GM21390 (cell line): Measurements from ENCODE around the gene EVA1B.

Experiments
- ATAC-seq: cut with Tn5 transposase; IDR thresholded peaks from one replicate; pipeline ENCODE4 v1.9.1; 2021; ENCODE audit not compliant: unreplicated experiment

EVA1B gene

DNA sequence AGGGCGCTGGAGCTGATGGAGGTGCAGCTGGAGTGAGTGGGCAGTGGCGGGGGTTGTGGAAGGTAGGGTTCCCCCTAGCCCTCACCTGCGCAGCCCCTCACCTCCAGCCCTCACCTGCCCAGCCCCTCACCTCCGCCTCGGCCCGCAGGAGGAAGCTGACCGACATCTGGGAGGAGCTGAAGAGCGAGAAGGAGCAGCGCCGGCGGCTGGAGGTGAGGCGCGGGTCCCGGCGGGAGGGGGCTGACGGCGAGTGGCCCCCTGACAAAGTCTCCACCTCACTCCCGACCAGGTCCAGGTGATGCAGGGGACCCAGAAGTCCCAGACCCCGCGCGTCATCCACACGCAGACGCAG is 2.7 kb downstream of the EVA1B start:
- no peak for ATAC-seq

DNA sequence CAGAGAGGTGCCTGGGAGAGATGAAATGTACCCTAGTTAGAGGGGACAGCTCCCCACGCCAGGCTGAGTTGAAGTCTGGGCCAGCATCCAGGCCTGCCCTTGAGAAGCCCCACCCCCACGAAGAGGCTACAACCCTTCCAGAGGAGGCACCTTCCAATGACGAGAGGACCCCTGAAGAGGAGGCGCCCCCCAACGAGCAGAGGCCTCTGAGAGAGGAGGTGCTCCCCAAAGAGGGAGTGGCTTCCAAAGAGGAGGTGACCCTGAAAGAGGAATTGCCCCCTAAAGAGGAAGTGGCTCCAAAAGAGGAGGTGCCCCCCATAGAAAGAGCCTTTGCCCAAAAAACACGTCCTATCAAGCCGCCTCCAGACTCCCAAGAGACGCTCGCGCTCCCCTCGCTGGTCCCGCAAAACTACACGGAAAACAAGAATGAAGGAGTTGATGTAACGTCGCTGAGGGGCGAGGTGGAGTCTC is 3.1 kb downstream of the EVA1B start:
- ATAC-seq, result no peak

DNA sequence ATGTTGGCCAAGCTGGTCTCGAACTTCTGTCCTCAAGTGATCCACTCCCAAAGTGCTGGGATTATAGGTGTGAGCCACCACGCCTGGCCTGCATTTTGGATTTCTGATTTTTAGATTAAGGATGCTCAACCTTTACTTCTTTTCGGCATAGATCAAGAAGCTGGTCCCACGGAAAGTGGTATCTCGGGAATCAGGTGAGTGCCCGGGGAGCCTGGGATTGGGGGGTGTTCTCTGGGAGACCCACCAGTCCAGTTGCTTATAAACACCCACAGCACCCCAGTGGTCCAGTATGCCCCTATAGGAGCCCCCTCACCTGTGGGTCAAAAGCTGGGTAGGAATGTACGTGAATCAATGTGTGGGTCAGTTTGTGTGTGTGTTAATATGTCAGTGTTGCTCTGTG is 14.0 kb downstream of the EVA1B start:
- no peak for ATAC-seq

DNA sequence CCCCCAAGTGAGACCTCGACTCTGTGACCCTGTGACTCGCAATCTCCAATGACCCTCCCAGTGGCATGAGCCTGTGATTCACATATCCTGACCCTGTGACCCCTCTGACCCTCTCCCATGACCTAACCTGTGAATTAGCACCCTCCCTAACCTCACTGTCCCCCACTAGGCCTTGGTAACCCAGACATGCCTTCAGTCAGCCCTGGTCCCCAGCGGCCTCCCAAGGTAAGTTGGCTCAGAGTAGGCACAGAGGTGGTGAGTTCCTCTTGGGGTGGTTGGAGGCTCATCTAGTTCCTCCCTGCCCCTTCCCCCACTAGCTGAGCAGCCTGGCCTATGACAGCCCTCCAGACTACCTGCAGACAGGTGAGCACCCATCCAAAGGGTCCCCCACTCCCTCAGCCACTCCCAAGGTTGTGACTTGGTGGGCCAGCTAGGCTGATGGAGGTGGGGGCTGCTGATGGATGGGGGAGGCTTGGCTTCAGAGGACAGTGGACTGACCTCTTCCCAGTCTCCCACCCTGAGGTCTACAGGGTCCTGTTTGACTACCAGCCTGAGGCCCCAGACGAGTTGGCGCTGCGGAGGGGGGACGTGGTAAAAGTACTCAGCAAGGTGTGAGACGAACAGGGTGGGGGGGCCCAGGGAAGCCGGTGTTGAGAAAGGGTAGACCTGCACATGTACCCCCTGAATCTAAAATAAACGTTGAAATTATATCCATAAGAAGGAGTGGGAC is 15.7 kb downstream of the EVA1B start:
- no peak for ATAC-seq

DNA sequence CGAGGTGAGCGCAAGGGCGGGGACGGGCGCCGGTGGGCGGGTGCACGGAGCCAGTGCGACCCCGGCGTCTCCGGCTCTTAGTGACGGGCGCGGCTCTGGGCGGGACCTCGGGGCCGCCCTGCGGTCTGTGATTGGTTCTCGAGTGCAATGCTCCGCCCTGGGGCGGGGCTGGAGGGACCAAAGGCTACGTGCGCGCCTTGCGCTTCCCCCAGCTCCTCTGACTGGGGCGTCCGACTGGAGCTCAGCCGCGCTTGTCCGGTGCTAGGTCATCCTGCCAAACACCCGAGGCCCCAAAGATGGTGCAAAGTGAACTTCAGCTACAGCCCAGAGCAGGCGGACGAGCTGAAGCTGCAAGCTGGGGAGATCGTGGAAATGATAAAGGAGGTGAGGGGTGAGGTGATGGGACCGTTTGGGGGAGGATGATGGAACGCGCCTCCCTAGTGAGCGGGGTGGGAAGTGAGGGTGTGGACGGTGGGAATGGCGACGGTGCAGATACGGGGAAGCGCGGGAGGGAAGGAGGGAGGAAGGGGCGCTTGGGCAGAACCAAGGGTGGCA is 16.5 kb downstream of the EVA1B start:
- peak; percentile 97 for ATAC-seq

DNA sequence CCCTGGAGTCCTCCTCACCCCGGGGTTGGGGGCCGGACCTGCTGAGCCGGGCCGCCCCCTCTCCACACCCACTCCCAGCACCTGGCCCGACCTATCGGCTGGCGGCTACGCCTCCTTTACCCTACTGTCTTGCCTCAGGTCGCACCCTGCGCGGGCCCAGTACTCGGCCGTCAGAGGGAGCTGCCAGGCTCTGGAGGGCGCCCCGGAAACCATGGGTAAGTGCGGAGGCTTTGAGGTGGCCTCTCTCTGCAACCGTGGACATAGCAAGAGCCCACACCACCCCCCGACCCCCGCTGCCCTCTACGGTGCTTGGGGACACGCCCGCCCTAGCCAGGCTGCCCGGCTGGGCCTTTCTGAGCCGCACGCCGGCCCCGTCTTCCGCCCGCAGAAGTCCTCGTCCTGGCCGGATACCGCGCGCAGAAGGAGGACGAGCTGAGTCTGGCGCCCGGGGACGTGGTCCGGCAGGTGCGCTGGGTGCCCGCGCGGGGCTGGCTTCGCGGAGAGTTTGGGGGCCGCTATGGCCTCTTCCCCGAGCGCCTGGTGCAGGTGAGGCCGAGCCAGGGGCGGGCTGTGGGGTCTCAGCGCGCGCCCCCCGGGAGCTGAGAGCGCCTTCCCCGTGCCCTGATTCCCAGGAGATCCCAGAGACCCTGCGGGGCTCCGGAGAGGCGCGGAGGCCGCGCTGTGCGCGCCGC is 17.1 kb downstream of the EVA1B start, which contains the start of gene SH3D21:
TSS of gene SH3D21 (plus strand) at position 159 of the 692 bp plus-strand sequence. CDS start at position 212, 53 bp downstream.
- peak; percentile 35 for ATAC-seq

DNA sequence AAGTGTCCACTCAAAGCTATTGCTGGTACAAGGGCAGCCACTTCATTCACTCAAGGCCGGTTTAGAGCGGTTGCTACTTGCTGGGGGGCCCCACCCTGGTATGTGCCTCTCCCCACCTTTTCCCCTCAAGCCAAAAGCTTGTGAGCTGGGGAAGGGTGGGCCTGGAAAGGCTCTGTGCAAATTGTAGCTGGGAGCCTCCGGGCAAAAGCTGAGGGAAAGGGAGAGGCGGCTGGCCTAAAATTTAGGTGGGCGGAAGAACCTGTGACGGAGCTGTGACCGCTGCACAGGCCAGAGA is 17.6 kb downstream of the EVA1B start:
- no peak for ATAC-seq

DNA sequence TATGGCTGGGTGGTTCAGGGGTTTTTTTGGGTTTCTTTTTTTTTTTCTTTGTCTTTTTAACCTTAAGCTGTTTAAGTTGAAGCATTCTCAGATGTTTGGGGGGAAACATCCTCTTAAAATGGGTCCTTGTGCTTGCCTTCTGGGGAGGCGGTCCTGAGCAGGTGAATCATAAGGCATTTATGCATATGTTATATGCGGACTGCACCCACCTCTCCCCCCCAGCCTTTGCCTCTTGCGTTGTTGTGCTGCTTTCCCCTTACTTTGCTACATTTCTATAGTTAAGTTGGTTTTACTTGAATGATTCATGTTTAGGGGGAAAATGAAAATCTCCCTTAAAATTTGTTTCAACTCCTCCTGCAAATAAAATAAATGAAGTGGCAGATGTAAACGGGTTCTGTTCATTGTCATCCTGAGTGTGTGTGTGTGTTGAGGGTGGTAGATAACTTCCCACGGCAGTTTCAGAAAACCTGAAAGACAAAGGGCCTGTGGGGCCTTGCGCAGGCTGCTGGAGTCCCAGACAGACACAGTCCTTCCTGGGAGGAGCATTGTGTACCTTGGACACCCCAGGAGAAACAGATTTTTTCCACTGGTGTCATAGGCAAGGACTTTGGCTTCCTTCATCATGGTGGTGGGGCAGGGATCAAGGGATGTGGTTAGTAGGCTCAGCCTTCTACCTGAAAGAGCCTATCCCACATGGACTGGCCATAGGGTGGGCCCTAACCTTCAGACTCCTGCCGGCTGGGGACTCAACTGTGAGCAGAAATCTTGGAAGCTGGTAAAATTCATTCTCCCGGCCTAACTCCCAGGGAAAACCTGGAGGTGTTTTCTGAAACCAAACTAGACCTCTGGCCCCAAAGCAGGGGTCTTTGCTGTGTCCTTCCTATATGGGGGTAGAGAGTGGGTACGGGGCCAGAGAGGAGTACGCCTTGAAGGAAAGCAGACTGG is 18.2 kb downstream of the EVA1B start:
- no peak for ATAC-seq

DNA sequence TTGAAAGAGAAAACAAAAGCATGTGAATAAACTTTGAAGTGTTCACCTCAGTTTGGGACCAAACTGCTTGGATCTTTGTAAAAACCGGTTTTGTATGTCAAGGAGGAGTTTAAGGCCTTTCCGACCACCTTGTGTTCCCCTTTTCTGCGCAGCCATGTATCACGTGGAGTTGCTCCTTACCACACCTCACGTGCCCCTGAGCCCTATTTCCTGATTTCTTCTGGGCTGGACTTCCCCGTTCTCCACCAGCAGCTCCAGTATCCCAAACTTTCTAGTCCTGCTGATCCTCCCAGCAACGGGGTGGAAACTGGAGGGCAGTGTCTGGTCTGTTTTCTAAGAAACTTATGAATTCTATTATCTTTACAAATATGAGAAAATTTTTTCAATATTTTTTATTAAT is 18.9 kb downstream of the EVA1B start:
- ATAC-seq, result no peak

DNA sequence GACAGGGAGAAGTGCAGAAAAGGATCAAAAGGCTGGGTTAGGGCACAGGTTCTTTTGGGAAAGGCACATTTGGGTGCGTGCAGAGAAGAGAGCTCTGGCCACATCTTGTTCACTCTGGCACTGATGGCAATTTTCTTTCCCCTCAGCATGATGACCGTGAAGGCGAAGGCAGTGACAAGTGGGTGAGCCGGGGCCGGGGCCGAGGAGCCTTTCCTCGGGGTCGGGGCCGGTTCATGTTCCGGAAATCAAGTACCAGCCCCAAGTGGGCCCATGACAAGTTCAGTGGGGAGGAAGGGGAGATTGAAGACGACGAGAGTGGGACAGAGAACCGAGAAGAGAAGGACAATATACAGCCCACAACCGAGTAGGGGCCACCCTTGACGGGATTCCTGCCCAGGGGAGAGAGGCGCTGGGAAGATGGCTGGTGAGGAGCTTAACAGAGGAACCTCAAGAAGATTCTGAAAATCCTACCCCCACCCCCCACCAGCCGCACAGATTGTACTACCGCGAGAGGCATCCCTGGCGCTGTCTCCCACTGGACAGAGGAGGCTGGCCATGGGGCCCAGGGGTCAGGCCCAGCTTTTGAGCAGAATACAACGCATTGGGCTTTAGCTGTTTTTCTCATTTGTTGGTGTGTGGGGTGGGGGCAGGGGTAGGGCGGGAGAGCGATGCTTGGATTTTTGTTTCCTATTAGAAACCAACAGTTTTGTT is 19.6 kb downstream of the EVA1B start:
- ATAC-seq, result no peak

DNA sequence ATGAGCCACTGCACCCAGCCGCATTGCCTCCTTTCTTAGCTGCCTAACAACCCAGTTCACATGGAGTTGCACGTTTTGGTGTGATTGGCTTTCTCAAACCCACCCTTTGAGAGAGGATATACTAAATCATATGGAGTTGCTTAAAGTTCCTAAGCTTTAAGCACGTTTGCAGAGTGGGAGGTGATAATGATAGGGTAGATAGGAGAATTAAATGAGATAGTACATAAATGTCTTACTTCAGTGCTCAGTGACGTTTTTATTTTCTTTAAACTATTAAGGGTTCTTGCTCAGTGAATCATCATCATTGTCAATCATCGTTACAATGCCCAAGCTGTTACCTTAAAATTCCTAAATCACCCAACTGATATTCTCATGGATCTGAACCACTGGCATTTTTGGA is 20.2 kb downstream of the EVA1B start:
- no peak for ATAC-seq

DNA sequence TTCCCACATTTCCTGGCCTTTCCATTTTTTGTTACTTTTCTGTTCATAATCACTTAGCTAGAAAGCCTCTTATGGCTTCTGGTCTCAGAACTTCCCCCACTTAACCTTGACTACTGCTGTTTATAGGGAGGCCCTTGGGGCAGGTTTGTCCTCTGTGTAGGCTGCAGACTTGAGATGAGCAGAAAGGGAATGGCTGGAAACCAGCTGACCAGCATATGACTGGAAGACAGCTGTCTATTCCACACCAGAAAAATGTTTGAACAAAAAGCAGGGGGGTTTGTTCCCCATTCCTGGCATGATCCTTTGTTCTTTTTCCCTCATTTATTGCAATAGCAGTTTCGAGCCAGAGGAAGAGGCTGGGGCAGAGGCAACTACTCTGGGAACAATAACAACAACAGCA is 22.2 kb downstream of the EVA1B start:
- ATAC-seq, result no peak

DNA sequence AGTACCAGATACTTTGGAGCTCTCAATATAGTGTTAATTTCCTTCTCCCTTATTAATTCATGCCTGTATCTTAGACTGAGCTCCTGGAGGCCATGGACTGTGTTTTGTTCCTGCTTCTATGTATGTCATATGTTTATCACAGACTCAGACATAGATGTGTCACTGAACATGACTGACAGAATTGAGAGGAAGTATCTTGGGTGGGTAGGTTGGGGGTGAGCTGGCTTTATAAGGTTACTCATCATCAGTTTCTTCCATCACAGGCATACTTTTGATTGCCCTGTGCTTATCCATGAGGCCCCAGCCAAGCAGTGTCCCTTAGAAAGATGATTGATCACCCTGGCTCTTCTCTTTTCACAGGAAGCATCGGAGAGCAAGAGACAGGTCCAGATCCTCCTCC is 22.9 kb downstream of the EVA1B start:
- no peak for ATAC-seq

DNA sequence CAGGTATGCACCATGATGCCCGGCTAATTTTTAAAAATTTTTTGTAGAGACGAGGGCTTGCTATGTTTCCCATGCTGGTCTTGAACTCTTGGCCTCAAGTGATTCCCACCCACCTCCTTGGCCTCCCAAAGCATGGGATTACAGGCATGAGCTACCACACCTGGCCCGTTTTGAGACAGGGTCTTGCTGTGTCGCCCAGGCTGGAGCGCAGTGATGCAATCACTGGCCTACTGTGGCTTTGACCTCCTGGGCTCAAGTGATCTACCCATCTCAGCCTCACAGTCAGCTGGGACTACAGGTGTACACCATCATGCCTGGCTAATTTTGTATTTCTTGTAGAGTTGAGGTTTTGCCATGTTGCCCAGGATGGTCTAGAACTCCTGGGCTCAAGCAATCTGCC is 24.8 kb downstream of the EVA1B start:
- no peak for ATAC-seq

DNA sequence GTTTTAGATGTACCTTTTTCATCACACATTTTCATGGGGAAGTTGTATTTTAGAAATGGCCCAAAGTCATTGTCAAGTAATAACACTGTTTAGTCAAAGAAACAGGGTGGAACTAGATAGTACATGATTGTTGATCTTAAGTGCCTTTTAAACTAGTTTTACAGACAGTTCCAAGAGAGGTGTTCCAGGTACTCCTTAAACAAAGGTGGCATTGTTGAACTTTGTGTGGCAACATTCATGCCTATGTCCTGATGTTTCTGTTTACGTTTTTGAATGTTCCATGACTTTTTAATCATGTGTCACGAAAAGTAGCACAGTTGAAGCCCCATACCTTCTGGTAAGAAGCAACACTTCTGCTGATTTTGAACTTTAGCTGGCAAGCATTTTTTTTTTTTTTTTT is 26.4 kb downstream of the EVA1B start:
- no peak for ATAC-seq

DNA sequence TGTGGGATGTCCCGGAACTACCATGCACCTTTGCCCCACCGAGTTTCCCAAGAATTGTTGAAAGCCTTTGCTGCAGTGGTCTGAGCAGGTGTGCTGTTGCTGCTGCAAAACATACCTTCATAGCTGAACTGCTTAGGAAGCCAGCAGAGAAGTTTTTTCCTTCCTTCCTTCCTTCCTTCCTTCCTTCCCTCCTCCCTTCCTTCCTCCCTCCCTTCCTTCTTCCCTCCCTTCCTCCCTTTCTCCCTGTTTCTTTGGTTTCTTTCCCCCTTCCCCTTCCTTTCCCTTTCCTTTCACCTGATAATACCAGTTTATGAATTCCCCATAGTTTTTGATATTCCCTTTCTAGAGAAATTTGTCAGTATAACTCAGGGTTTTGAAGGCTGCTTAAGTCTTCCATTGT is 28.1 kb downstream of the EVA1B start:
- no peak for ATAC-seq

DNA sequence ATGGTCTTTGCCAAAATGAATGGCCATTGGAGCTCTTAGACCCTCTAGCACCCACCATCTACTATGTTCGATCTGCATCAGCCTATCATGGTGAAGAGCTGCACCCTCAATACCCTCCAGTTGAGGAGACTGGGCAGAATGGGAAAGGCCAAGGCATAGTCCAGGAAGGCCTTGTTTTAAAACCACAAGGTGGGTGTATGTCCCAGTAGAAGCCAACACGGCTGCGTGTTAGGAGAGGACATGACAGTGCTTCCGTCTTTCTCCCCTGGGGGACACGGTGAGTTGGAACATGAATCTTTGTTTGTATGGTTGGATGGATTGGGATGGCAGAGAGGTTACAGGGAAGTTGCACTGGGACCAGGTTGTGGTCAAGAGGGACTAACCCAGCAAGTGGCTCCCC is 35.9 kb downstream of the EVA1B start:
- ATAC-seq, result no peak

DNA sequence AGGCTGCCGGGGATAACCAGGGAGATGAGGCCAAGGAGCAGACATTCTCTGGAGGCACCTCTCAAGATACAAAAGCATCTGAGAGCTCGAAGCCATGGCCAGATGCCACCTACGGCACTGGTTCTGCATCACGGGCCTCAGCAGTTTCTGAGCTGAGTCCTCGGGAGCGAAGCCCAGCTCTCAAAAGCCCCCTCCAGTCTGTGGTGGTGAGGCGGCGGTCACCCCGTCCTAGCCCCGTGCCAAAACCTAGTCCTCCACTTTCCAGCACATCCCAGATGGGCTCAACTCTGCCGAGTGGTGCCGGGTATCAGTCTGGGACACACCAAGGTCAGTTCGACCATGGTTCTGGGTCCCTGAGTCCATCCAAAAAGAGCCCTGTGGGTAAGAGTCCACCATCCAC is 36.6 kb downstream of the EVA1B start:
- ATAC-seq, result no peak

DNA sequence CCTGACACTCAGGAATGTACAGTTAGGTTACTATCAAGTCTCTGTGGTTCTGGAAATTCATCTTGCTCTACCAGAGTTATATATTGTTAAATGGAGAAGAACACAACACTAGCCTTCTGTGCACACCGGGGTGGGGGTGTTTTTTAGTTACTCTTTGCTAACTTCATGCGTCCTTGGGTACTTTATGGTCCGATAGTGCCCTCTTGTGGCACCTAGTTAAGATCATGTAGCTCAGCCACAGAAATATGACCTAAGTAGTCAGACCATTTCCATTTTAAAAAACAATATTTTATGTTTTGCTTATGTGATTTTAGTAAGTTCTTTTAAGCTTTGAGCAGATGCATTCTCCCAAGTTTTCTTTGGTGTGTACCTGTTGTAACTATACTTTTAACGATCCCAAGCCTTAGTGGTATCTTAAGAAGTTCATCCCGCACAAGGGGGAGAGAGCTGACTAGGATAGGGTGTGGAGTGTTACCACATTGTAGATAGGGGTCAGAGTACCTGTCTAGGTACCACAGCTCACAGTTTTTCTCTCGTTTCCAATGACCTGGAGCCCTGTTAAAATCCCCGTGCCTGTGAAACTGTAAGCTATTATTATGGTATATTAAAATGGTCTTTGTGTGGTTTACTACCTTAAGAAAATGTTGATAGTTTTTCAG is 37.9 kb downstream of the EVA1B start:
- no peak for ATAC-seq

DNA sequence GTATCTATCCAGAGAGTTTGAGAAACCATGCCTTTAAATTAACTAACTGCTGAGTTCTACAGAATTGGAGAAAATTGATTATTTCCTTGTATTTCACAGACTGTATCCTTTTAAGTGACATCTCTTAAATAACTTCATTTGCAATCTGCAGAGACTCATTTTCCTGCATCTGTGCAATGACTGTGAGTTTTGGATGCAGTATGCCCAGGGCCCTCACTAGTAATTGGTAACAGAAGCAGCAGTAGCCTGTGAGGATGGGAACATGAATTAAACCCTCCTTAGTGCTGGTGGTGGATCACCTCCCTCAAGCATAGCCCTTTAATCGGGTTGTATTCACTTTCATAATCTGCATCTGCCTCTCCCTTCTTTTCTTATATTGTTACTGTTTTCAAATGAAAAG is 38.9 kb downstream of the EVA1B start:
- ATAC-seq, result no peak
